CD1c-positive myeloid dendritic cell (primary cell): Measurements from ENCODE around the gene GPRIN1.
"Not testable (repeated sequence)": the region's sequence is repeated elsewhere in the genome, so short reads cannot be mapped to it uniquely, and the experiment has no call there.

ENCODE experiments used
- DNase-seq: peaks from one replicate; pipeline ENCODE4 v3.0.0-alpha.2; 2016; ENCODE audit errors: extremely low spot score

GPRIN1 gene

DNA sequence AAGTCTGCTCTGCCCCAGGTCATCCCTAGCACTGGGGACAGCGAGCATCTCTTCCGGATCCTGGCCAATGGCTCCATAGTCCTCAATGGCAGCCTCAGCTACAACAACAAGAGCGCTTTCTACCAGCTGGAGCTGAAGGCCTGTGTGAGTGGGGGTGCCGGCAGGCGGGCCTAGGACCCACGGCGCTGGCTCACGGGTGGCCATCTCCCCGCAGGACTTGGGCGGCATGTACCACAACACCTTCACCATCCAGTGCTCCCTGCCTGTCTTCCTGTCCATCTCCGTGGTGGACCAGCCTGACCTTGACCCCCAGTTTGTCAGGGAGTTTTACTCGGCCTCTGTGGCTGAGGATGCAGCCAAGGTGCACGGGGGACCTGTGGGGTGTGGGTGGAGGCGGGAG, 34.9 kb downstream of the GPRIN1 start:
- no peak for DNase-seq

DNA sequence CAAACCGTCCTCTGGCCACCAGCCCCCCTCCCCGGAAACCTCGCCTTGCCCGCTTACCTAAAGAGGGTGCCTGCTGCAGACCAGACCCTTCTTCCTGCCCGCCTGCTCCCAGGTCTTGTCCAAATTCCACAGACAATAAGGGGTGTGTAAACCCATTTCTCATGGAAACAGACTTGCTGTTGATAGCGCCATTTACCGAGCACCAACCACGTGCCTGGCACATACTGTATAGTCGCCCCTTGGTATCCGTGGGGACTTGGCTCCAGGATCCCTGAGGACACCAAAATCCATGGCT, 35.7 kb downstream of the GPRIN1 start:
- no peak for DNase-seq

DNA sequence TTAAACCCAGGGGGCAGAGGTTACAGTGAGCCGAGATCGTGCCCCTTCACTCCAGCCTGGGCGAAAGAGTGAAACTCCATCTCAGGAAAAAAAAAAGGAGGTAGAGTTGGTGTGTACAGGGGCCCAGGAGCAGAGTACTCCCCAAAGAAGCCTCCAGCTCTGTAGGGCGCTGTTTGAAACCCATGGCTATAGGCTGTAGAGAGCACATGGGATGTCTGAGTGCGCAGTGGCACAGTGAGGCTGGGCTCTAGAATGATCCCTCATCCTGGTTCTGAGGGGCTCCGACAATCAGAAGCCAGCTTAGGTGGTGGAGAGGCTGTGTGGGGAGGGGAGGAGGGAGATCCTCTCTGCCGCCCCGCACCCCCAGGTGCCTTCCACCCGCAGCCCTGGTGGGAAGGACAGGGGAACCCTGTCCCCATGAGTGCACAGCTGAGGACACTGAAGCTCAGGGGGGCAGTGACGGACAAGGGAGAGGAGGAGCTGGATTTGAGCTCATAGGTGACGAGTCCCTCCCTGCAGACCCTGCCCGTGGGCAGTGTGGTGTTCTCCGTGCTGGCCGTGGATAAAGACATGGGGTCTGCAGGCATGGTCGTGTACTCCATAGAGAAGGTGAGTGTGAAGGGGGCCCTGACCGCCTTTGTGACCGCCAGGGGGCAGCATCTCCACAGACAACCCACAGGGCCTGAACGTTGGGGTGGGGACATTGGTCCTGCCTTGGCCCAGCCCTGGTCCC, 36.2 kb downstream of the GPRIN1 start:
- peak; percentile 67 for DNase-seq

DNA sequence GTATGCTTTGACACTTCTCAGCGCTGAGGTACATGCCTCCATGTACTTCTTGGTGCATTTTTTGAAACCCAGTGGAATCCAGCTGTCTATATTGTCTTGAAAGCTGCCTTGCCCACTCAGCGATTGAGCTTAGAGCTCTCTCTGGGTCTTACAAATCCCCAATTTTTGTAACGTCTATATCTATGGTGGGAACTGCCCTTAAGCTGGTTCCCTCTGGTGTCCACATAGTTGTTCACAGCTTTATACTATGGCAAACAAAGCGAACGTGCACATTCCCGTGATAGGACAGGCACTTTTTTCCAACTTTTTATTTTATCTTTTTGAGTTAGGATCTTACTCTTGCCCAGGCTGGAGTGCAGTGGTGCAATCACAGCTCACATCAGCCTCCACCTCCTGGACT, 39.9 kb downstream of the GPRIN1 start:
- no peak for DNase-seq

DNA sequence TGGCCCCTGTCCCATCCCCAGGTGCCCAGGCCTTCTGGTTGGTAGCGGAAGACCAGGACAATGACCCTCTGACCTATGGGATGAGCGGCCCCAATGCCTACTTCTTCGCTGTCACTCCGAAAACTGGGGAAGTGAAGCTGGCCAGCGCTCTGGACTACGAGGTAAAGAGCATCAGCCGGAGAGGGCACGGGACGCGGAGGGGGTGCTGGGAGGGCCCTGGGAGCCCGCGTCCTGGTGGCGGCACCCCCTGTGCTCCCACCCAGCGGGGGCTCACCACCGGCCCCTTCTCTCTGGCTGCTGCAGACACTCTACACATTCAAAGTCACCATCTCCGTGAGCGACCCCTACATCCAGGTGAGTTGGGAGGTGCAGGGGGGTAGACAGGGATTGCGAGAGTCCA, 41.3 kb downstream of the GPRIN1 start:
- DNase-seq: no peak

DNA sequence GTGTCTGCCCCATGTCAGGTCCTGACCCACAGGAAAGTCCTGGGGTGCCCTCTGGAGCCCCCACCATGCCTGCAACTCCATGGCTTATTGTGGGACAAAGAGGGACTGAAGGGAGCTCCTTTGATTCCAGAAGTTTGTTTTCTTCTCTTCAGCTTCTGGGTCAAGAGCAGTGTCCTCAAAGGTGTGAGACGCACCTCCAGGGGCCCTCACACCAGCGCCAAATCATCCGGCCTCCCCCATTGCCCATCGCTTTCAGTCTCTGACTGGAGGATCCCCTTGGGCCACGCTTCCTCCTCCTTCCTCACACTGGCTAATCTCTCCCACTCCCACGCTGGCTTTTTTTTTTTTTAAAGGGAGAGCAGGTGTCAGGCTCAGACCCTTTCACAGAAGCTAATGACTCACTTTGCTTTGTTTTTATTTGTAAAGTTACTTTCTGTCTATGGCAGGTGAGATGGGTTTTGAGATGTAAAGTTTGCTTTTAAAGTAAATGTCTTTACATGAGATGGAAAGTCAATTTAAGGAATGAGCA, 44.1 kb downstream of the GPRIN1 start:
- DNase-seq: no peak

DNA sequence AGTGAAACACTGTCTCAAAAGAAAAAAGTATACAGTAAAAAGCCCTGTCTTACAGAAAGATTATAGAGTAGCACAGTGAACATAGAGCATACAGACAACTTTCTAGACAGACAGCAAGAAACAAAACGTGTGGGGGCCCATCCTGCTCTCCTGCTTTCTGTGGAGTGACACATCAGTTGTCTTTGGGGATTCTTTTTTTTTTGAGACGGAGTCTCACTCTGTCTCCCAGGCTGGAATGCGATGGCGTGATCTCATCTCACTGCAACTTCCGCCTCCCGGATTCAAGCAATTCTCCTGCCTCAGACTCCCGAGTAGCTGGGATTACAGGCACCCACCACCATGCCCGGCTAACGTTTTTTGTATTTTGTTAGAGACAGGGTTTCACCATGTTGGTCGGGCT, 46.0 kb downstream of the GPRIN1 start:
- DNase-seq: no peak

DNA sequence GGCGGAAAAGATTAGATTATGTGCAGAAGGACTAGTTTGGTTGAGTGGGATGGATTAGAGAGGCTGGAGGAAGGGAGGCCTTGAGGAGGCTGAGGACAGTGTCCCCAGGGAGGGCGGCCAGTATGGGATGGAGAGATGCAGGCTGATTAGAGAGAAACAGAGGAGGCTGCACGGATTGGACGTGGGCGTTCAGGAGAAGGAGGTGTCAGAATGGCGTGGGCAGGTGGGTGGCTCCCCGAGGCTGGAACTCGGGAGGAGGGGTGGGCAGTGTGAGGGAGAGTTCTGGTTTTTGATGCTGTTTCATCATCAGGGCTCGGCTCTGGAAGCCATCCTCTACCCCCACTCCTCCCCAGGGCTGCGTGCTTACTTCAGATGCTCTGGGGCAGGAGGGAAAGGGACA, 47.8 kb downstream of the GPRIN1 start:
- no peak for DNase-seq

DNA sequence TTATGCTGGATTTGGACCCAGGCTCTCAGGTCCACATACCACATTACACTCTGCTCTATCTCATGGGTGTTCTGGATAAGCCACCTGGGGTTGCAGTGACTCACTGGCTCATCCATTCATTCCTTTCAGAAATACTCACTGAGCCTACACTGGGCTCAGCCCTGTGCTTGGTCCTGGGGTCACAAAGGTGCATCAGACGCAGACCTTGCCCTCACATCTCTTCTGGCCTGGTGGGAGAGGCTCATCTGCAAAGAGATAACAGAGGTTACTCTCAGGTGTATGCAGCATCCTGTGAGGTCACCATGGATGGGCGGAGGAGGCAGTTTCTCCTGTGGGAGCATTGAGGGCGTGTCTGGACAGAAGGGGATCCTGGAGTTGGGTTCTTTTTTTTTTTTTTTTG, 48.7 kb downstream of the GPRIN1 start:
- no peak for DNase-seq

DNA sequence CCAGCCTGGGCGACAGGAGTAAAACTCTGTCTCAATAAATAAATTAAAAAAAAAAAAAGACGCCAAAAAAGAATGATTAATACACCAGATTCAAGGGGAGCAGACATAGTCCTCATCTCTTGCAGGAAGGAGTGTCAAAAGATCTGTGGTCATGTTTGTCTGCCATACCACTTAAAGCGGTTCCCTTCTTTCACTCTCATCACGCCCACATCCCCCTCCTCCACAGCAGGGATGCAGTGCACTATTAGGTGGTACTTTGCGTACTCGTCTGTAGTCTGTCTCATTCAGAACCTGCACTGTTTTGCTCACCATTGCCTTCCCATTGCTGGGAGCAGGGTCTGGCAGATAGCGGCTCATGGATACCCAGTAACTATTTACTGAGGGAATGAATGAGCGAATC, 49.6 kb downstream of the GPRIN1 start:
- no peak for DNase-seq

DNA sequence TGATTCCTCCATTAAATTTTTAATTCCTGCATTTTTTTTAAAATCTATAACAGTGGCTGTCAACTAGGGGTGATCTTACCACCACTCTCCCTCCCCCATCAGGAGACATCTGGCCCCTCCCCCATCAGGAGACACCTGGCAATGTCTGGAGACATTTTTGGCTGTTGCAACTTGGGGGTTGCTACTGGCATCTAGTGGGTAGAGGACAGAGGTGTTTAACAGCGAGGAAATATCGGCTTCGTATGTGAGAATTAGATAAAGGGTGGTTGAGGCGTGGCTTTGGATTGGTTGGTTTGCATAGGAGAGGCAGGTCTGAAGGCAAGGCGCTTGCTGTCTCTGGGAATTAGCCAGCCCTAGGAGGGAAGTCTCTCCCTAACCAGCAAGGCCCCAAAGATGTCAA, 50.3 kb downstream of the GPRIN1 start:
- DNase-seq: peak; percentile 17

DNA sequence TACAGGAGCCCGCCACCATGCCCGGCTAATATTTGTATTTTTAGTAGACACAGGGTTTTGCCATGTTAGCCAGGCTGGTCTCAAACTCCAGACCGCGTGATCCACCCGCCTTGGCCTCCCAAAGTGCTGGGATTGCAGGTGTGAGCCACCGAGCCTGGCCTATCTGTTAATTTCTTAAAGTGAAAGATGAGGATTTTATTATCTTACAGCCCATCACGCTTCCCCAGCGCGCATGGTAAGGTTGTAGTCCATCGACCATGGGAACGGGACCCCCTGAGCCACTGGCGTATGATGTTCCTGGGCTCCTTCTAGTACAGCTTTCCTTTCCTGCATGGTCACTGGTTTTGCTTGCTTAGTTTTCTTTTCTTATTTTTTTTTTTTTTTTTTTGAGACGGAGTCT, 52.1 kb downstream of the GPRIN1 start:
- DNase-seq: no peak

DNA sequence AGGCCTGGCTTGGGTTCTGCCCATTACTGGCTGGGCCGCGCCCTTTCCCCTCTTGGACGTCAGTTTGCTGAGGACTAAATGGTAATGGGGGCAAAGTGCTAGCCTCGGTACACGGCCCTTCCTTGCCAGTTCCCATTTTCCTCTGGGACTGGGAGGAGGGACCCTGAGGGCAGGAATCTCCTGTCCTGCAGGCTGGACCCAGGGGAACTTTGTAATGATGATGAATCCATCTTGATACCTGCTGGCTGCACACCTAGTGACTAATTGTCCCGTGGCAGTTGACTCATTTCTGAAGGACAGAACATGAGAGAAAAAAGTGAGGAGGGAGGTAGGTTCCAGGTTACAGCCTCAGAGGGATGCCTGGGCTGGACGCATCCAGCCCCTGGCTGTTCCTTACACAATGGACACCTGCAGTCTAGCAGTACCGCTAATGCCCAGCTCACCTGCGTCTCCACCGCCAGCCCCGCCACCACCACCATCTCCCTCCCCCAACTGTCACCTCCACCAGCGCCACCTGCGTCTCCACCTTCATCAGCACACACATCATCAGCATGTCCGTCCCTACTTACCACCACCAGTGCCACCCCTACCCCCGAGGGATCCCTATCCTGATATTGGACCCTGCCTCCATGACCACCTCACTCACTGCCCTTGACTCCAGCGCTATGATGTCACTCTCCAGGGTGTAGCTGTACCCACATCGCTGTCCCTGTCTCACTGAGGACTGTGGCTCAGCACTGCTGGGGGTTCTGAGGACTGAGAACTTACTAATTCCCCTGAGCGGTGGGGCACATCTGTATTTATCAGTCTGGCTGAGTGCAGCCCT, 56.5 kb downstream of the GPRIN1 start:
- no peak for DNase-seq

DNA sequence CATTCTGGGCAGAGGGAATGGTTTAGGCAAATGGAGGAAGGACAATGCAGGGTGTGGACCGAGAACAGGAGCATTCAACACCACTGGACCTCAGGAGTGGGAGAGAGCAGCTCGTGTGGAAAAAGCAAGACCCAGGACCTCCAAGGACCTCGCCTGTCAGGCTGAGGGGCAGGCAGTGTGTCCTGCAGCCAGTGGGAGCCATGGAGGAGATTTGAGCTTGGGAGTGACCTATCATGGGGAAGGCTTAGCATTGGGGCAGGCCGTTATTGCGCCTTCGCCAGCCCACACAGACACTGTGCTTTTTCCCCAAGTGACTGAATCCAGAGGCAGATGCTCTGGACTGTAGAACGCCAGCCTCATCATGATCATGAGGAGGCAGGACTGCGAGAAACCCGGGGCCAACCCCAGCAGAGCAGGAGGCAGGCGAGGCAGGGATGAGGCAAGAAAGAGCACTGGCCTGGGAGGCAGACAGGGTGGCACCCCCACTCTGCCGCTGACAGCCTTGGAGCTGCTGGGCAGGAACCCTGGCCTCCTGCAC, 57.6 kb downstream of the GPRIN1 start:
- no peak for DNase-seq

DNA sequence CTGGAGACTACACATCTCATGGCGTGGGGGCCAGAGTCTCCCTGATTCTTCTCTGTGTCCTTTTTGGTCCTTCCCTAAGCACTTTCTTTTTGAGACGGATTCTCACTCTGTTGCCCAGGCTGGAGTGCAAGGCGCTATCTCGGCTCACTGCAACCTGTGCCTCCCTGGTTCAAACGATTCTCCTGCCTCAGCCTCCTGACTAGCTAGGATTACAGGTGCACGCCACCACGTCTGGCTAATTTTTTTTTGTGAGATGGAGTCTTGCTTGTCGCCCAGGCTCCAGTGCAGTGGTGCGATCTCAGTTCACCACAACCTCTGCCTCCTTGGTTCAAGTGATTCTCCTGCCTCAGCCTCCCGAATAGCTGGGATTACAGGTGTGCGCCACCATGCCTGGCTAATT, 59.0 kb downstream of the GPRIN1 start:
- DNase-seq: not testable (repeated sequence)

DNA sequence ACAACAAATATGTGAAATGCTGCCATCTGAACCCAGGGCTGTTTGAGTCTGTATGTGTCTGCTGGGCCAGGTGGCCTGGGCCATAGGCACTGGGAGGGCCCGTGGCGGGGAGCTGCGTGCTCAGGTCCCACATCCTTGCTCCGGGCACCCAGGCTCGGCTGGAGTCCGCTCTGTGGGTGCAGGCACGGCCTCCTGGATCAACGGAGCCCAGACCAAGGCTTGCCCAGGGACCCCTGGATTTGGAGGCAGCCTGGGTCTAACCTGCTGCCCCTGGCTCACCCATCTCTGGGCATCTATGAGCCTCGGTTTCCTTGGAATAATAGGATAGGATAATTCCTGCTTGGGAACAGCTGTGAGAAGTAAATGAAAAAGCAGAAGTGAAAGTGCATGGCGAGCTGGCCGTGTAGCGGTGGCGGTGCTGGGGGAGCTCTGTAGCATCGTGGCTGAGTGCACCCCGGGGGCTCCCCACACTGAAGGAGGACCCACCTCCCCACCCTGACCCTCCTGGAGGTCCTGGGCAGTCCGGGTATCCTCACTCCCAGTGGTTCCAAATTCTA, 59.6 kb downstream of the GPRIN1 start:
- peak; percentile 49 for DNase-seq

DNA sequence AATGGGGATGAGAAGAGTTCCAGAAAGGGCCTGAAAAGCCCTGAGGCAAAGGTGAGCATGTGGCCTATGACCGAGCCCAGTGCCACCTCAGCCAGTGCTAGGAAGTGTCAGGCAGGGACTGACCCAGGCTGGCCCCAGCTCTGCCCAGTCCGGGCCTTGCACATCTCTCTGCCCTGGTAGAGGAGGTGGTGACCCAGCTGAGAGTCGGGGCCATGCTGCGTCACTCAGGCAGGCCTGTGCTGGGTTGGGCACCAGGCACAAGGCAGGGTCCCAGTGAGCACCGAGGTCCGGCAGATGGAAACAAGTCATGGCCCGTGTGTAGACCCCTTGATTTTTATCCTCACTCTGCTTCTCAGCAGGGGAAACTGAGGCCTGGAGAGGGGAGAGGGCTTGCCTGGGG, 60.1 kb downstream of the GPRIN1 start:
- DNase-seq: no peak

DNA sequence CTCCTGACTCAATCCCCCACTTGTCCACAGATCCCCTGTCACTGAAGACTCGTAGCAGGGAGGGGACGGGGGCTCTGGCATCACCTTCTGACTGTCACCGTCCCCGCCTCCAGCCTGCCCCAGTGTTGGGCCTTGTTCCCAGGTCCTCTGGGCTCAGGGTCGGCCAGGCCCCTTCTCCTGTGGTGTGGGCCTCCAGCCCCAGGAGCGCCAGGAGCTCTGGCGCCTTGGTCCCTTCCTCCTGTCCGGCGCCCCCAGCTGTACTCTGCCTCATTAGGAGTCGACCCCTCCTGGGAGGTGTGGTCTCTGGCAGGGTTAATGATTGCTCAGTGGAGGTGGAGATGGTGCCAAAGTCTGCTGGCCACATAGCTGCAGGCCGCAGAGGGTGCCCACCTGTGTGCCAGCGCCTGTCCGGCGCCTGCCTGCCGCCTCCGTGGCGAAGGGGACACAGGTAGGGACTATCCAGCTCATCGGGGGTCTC, 61.0 kb downstream of the GPRIN1 start, which contains the start of gene CDHR2:
CDHR2 (plus strand) TSS at position 376 of the 478 bp plus-strand sequence. CDS start 16,011 bp downstream, outside the sequence.
- no peak for DNase-seq

DNA sequence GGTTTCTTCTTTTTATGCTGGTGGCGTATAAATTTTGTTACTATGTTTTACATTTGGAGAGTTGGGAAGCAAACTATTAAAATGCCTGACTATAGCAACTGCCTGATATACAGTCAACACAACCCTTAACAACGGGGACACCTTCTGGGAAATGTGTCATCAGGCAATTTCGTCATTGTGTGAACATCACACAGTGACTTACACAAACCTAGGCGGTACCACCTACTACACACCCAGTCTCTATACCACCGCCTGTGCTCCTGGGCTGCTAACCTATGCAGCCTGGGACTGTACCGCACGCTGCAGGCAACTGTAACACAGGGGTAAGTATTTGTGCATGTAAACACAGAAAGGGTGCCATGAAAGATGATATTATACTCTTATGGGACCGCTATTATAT, 62.2 kb downstream of the GPRIN1 start:
- DNase-seq: peak; percentile 41
